Measurements from ENCODE around the gene BEST3.

The BEST3 gene

DNA sequence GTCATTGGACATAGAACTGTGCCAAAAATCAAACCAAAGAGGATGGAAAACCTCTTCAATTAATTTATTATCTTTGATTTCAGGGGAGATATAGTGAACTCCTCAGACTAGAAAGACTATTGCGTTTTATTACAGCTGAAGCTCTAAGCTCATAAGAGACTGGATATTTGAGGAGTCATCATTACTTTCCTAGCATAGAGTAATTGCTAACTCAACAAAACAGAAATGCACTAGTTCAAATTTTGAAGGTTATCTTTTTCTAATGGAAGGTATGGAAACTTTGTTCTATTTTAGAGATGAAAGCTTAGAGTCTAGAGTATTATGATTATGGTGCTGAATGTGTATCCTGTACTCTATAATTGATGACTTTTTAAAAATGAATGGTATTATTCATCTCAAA, 5.3 kb upstream of the BEST3 start:
- no peak for DNase-seq (ENCODE audit: low spot score)
- Mint-ChIP-seq H3K27ac (no peak overlapping the region), H3K4me1 (ENCODE audit: low read depth) (no peaks in the 10 kb centered on the region), H3K27me3 (ENCODE audit: low read depth) (peaks cover 2% of the 10 kb centered on the region), H3K4me3 (no peak overlapping the region), H3K36me3 (ENCODE audit: low read depth) (no peaks in the 10 kb centered on the region), H3K9me3 (no peaks in the 10 kb centered on the region)

GRCh38 chr12:69703146-69703642, 4.1 kb upstream of the BEST3 start:
- Mint-ChIP-seq H3K9me3 (no peaks in the 10 kb centered on the region), H3K4me3 (no peak overlapping the region), H3K27ac (no peak overlapping the region), H3K4me1 (ENCODE audit: low read depth) (no peaks in the 10 kb centered on the region), H3K27me3 (ENCODE audit: low read depth) (peaks cover 5% of the 10 kb centered on the region), H3K36me3 (ENCODE audit: low read depth) (no peaks in the 10 kb centered on the region)
- DNase-seq (ENCODE audit: low spot score), result no peak

DNA sequence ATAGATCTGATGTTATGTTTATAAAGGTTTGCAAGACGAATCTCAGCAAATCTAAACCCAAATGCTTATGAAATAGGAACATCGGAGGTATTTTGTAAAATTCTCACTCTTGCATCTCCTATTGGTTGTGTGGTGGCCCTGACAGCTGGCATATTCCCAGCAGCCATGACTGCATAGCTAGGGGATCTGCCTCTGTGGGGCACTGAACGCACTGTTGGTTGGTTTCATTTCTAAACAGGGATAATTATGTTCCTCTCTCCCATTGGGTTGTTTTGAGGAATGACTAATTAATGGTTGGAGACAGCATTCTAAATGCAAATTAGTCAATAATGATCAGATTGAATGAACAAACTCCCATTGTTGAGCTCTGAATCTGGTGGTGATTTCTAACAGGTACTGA, 2.7 kb upstream of the BEST3 start:
- DNase-seq (ENCODE audit: low spot score), result no peak
- no peaks in the 10 kb centered on the region for H3K4me1 Mint-ChIP-seq (ENCODE audit: low read depth)
- H3K36me3 Mint-ChIP-seq (ENCODE audit: low read depth), result no peaks in the 10 kb centered on the region
- peaks cover 13% of the 10 kb centered on the region for H3K27me3 Mint-ChIP-seq (ENCODE audit: low read depth)
- H3K4me3 Mint-ChIP-seq, result no peak overlapping the region
- H3K9me3 Mint-ChIP-seq, result no peaks in the 10 kb centered on the region
- no peak overlapping the region for H3K27ac Mint-ChIP-seq

DNA sequence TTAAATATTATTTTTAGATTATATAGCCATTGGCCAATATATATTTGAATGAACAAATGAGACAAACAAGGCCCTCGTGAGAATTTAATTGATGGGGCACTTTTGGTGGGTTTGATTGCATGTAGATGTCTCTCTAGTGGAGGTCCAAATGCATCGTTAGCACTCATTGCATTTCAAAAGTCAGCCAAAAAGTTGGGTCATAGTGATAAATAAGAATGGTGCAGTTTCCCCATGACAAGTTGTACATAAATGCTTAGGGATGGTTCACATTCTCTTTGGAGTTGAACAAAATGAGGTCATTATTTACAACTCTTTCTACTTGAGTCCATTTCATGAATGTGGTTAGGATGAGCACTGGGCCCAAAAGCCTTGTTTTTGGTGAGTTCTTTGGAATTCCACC, 1.0 kb downstream of the BEST3 start:
- Mint-ChIP-seq H3K27me3 (ENCODE audit: low read depth) (peaks cover 10% of the 10 kb centered on the region), H3K4me1 (ENCODE audit: low read depth) (no peaks in the 10 kb centered on the region), H3K4me3 (no peak overlapping the region), H3K36me3 (ENCODE audit: low read depth) (no peaks in the 10 kb centered on the region), H3K27ac (no peak overlapping the region), H3K9me3 (no peaks in the 10 kb centered on the region)
- DNase-seq (ENCODE audit: low spot score), result no peak

DNA sequence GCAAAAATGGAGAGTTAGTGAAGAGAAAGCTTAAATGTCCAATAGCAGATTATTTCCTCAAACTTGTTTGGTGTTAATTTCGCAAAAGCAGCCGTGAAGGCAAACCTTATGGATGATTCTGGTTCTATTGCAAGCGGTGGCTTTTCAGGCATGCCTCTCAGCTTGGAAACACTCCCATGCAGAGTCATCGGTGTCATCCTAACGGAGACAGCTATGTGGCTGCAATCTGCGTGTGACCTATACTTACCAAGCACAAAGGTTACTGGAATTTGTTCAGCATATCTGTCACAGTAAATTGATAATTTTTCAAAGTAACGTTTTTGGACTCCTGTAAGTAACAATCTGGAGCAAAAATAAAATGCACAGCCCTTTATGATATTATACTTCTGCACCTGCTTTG, 5.0 kb downstream of the BEST3 start:
- Mint-ChIP-seq H3K4me3 (no peak overlapping the region), H3K27ac (no peak overlapping the region), H3K4me1 (ENCODE audit: low read depth) (peaks cover 5% of the 10 kb centered on the region), H3K36me3 (ENCODE audit: low read depth) (no peaks in the 10 kb centered on the region), H3K27me3 (ENCODE audit: low read depth) (peaks cover 13% of the 10 kb centered on the region), H3K9me3 (no peaks in the 10 kb centered on the region)
- no peak for DNase-seq (ENCODE audit: low spot score)

GRCh38 chr12:69689638-69690037, 9.5 kb downstream of the BEST3 start:
- Mint-ChIP-seq H3K4me1 (ENCODE audit: low read depth) (peaks cover 8% of the 10 kb centered on the region), H3K27me3 (ENCODE audit: low read depth) (peaks cover 15% of the 10 kb centered on the region), H3K36me3 (ENCODE audit: low read depth) (no peaks in the 10 kb centered on the region), H3K4me3 (no peak overlapping the region), H3K9me3 (no peaks in the 10 kb centered on the region), H3K27ac (no peak overlapping the region)
- no peak for DNase-seq (ENCODE audit: low spot score)

DNA sequence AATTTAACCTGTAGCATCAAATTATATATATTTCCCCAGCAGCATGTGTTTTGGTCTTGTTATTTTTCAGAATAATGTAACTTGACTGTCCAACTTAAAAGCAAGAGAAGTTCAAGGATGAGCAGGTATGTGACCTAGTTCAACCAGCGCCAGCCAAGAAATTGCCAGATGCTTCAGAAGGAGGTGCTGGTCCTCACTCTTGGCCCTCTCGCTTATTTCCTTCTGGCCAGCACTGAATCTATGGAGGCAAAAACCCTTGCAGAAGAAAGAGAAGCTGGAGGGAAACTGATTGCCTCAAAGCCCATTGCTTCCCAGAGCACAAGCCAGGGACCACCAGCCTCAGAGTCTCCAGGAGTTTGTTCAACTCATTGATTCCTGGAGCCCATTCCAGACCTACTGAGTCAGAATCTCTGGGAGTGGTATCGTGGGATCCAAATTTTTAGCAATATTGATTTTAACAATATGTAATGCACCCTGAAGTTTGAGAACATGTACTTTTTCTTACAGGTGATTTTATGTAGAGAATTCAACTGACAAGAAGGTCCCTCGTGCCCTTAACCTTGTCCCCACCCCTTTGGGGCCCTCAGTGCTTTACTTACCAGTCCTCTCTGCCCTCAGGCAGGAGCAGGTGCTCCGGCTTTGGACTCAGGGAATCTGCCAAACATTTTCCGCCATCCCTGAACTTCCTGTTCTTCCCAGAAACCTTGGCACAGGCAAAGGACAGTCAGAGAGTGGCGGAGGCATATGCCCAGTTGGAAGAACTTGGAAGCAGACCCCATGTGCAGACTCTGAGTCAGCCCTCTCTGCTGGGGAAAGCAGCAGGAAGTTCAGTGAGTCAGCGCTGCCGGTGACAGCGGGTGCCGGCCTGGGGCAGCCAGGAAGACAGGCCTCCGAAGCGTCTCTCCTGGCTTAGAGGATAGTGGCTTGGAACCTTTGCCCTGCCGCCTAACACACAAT, 10.4 kb downstream of the BEST3 start:
- peaks cover 8% of the 10 kb centered on the region for H3K4me1 Mint-ChIP-seq (ENCODE audit: low read depth)
- H3K27ac Mint-ChIP-seq, result no peak overlapping the region
- H3K4me3 Mint-ChIP-seq, result no peak overlapping the region
- peaks cover 15% of the 10 kb centered on the region for H3K27me3 Mint-ChIP-seq (ENCODE audit: low read depth)
- DNase-seq (ENCODE audit: low spot score), result peak; percentile 4
- no peaks in the 10 kb centered on the region for H3K9me3 Mint-ChIP-seq
- H3K36me3 Mint-ChIP-seq (ENCODE audit: low read depth), result no peaks in the 10 kb centered on the region

DNA sequence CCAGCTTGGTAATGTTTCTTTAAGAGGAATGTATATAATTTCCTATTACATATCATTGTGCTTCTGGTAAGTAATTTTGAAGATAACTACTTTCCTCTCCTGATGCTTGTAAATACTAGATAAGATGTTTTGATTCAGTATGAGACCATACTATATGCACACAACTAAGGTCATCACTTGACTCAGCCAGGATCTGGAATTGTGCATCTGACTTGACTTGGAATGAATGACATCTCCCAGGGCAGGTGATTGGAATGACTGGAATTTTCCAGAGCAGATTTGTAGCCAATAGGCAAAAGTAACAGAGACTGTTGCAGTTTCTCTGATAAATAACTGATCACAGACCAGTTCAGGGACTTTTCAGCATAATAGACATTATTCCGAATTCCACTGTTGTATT, 11.1 kb downstream of the BEST3 start:
- peaks cover 18% of the 10 kb centered on the region for H3K27me3 Mint-ChIP-seq (ENCODE audit: low read depth)
- no peaks in the 10 kb centered on the region for H3K9me3 Mint-ChIP-seq
- no peak for DNase-seq (ENCODE audit: low spot score)
- no peaks in the 10 kb centered on the region for H3K36me3 Mint-ChIP-seq (ENCODE audit: low read depth)
- peaks cover 8% of the 10 kb centered on the region for H3K4me1 Mint-ChIP-seq (ENCODE audit: low read depth)
- H3K27ac Mint-ChIP-seq, result no peak overlapping the region
- no peak overlapping the region for H3K4me3 Mint-ChIP-seq

DNA sequence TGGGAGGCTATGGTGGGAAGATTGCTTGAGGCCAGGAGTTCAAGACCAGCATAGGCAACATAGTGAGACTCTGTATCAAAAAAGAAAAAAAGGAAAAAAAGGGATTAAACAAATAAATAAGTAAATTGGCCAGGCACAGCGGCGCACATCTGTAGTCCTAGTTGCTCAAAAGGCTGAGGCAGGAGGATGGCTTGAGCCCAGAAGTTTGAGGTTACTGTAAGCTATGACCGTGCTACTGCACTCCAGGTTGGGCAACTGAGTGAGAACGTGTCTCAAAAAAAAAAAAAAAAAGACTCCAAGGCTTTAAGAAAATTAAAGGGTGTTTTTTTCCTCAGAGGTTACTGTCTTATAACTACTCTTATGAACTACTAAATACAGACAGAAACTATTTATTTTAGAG, 11.7 kb downstream of the BEST3 start:
- Mint-ChIP-seq H3K4me1 (ENCODE audit: low read depth) (peaks cover 8% of the 10 kb centered on the region), H3K27ac (no peak overlapping the region), H3K27me3 (ENCODE audit: low read depth) (peaks cover 18% of the 10 kb centered on the region), H3K4me3 (no peak overlapping the region), H3K36me3 (ENCODE audit: low read depth) (no peaks in the 10 kb centered on the region), H3K9me3 (no peaks in the 10 kb centered on the region)
- DNase-seq (ENCODE audit: low spot score), result no peak

DNA sequence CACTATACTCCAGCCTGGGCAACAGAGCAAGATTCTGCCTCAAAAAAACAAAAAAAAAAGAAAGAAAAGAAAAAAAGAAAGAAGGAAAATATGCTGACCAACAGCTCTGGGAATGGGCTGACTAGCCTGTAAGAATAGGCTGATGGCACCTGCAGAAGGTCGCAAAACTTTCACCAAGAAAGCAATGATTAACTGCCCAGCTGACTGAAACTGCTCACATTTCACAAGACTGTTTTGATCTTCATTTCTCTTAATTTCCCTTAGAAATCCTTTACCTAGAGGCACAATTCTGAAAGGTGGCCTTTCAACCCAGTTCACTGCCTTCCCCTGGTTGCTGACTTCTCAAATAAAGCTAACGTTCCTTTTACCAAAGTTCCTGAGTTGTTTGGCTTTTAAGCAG, 12.4 kb downstream of the BEST3 start:
- Mint-ChIP-seq H3K4me1 (ENCODE audit: low read depth) (peaks cover 8% of the 10 kb centered on the region), H3K27me3 (ENCODE audit: low read depth) (peaks cover 16% of the 10 kb centered on the region), H3K27ac (no peak overlapping the region), H3K9me3 (no peaks in the 10 kb centered on the region), H3K36me3 (ENCODE audit: low read depth) (no peaks in the 10 kb centered on the region), H3K4me3 (no peak overlapping the region)
- DNase-seq (ENCODE audit: low spot score), result no peak

GRCh38 chr12:69685810-69686209, 13.3 kb downstream of the BEST3 start:
- Mint-ChIP-seq H3K4me3 (no peak overlapping the region), H3K27me3 (ENCODE audit: low read depth) (peaks cover 16% of the 10 kb centered on the region), H3K4me1 (ENCODE audit: low read depth) (peaks cover 8% of the 10 kb centered on the region), H3K9me3 (no peaks in the 10 kb centered on the region), H3K36me3 (ENCODE audit: low read depth) (no peaks in the 10 kb centered on the region), H3K27ac (no peak overlapping the region)
- no peak for DNase-seq (ENCODE audit: low spot score)

GRCh38 chr12:69684466-69684865, 14.6 kb downstream of the BEST3 start:
- no peak for DNase-seq (ENCODE audit: low spot score)
- Mint-ChIP-seq H3K4me1 (ENCODE audit: low read depth) (peaks cover 6% of the 10 kb centered on the region), H3K36me3 (ENCODE audit: low read depth) (no peaks in the 10 kb centered on the region), H3K27me3 (ENCODE audit: low read depth) (peaks cover 16% of the 10 kb centered on the region), H3K4me3 (no peak overlapping the region), H3K27ac (no peak overlapping the region), H3K9me3 (no peaks in the 10 kb centered on the region)

DNA sequence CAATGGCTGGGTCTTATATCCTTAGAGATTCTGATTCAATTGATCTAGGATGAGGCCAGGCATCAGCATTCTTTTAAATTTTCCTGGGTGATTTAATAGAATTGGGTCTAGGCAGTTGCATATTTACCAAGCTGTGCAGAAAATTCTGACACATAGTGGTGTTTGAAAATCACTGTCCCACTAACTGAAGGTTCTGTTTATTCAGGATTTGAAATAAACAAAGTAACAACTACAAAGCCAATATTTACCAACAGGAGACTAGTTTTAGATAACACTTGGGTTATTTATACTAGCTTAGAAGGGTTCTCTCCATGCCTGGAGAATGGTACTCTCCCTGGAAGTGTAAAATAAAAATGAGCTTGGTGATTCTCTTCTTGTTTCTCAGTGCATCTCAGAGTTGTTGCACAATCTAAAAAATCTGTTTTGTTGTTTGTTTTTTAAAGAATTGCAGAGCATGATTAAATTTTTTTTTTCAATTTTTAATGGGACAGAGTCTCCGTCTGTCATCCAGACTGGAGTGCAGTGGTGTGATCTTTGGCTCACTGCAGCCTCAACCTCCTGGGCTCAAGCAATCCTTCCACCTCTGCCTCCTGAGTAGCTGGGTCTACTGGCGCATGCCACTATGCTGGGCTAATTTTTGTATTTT, 16.9 kb downstream of the BEST3 start:
- no peak for DNase-seq (ENCODE audit: low spot score)
- H3K36me3 Mint-ChIP-seq (ENCODE audit: low read depth), result no peaks in the 10 kb centered on the region

GRCh38 chr12:69679119-69679518, 20.0 kb downstream of the BEST3 start:
- Mint-ChIP-seq H3K9me3 (no peaks in the 10 kb centered on the region), H3K4me3 (no peak overlapping the region), H3K27me3 (ENCODE audit: low read depth) (peaks cover 3% of the 10 kb centered on the region), H3K4me1 (ENCODE audit: low read depth) (no peaks in the 10 kb centered on the region), H3K27ac (no peak overlapping the region), H3K36me3 (ENCODE audit: low read depth) (no peaks in the 10 kb centered on the region)
- no peak for DNase-seq (ENCODE audit: low spot score)

More for the DNA sequence above, 16.9 kb downstream of the BEST3 start:
- H3K9me3 Mint-ChIP-seq, result no peaks in the 10 kb centered on the region
- H3K4me3 Mint-ChIP-seq, result no peak overlapping the region
- H3K27ac Mint-ChIP-seq, result no peak overlapping the region
- no peaks in the 10 kb centered on the region for H3K4me1 Mint-ChIP-seq (ENCODE audit: low read depth)
- peaks cover 13% of the 10 kb centered on the region for H3K27me3 Mint-ChIP-seq (ENCODE audit: low read depth)

All from T-helper 2 cell treated with Interferon-gamma antibody and Interleukin-4, amounts not matched to agents 5 μg/mL and 100 μg/mL, for 36 hours (primary cell).